Rectal smooth muscle tissue (tissue), 1 donor: Measurements from ENCODE around the gene TRAPPC2L.

Experiments
- H3K27ac ChIP-seq: one replicate; pipeline ENCODE4 v1.7.0; 2013; ENCODE audit warnings: low read depth, low read length, inconsistent platforms
- H3K27me3 ChIP-seq: one replicate; pipeline ENCODE4 v1.7.0; 2013; ENCODE audit warnings: low read length; ENCODE audit not compliant: control insufficient read depth, insufficient read depth
- H3K36me3 ChIP-seq: one replicate; pipeline ENCODE4 v1.7.0; 2013; ENCODE audit warnings: low read length; ENCODE audit not compliant: control insufficient read depth, insufficient read depth
- H3K4me1 ChIP-seq: one replicate; pipeline ENCODE4 v1.7.0; 2013; ENCODE audit warnings: low read length; ENCODE audit not compliant: control insufficient read depth, insufficient read depth
- H3K4me3 ChIP-seq: one replicate; pipeline ENCODE4 v1.7.0; 2013; ENCODE audit warnings: low read length
- H3K9ac ChIP-seq: one replicate; pipeline ENCODE4 v1.7.0; 2013; ENCODE audit warnings: low read length

TRAPPC2L gene

DNA sequence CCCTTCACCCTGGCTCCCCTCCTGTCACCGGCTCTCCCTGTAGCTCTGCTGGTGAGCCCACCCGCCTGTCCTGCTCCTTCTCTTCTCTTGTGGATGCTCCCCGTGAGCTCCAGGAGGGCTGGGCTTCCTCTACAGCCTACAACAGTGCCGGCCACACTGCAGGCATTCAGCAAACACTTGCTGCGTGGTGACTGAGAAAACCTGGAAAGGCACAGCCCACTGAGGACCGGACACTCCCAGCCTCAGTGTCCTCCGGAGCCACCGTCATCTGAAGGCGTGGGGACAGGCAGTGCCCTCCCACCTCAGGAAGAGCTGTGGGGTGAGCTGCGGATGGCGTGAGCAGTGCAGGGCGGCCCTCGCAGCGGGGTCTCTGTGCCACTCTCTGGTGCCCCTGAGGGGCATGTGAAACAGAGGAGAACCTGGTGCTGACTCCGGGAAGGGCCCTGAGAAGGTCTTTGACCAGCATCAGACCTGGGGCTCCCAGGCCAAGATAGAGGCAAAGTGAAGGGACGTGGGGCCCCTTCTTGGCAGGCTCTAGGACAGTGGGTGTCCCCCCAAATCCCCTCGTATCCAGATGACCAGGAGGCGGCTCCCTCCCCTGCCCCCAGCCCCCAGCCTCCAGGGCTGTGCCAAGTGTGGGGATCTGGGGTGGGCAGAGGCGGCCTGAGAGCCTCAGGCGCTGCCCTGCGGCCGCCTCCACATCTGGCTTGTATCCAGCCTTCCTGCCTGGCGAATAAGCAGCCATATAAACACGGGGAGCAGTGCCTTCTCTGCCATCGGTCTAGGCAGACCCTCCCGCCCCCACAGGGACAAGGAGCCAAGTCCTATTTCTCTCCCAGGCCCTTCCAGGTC lies 53.6 kb downstream of the TRAPPC2L start:
- peaks cover 4% of the 10 kb centered on the region for H3K27me3 ChIP-seq
- no peaks in the 10 kb centered on the region for H3K4me1 ChIP-seq
- no peak overlapping the region for H3K27ac ChIP-seq
- H3K36me3 ChIP-seq = no peaks in the 10 kb centered on the region
- no peak overlapping the region for H3K4me3 ChIP-seq
- no peak overlapping the region for H3K9ac ChIP-seq

GRCh38 chr16:88911136-88911945 lies 54.4 kb downstream of the TRAPPC2L start:
- Histone ChIP-seq H3K27me3 (peaks cover 4% of the 10 kb centered on the region), H3K9ac (no peak overlapping the region), H3K27ac (no peak overlapping the region), H3K4me3 (no peak overlapping the region), H3K4me1 (no peaks in the 10 kb centered on the region), H3K36me3 (no peaks in the 10 kb centered on the region)

- H3K9ac ChIP-seq = no peak overlapping the region
- H3K27ac ChIP-seq = no peak overlapping the region
- H3K27me3 ChIP-seq = peaks cover 4% of the 10 kb centered on the region
- no peaks in the 10 kb centered on the region for H3K4me1 ChIP-seq
- H3K4me3 ChIP-seq = no peak overlapping the region
- H3K36me3 ChIP-seq = no peaks in the 10 kb centered on the region
Measured at GRCh38 chr16:88911946-88912310, 55.0 kb downstream of the TRAPPC2L start.
